IPS-NIHi7 (cell line): ENCODE results near the gene ANKRA2.

Experiments used
- DNase-seq: peaks from one replicate; pipeline ENCODE4 v3.0.0; 2012; ENCODE audit warnings: mixed read lengths; ENCODE audit errors: extremely low spot score

Gene ANKRA2, protein sequence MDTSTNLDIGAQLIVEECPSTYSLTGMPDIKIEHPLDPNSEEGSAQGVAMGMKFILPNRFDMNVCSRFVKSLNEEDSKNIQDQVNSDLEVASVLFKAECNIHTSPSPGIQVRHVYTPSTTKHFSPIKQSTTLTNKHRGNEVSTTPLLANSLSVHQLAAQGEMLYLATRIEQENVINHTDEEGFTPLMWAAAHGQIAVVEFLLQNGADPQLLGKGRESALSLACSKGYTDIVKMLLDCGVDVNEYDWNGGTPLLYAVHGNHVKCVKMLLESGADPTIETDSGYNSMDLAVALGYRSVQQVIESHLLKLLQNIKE

DNA sequence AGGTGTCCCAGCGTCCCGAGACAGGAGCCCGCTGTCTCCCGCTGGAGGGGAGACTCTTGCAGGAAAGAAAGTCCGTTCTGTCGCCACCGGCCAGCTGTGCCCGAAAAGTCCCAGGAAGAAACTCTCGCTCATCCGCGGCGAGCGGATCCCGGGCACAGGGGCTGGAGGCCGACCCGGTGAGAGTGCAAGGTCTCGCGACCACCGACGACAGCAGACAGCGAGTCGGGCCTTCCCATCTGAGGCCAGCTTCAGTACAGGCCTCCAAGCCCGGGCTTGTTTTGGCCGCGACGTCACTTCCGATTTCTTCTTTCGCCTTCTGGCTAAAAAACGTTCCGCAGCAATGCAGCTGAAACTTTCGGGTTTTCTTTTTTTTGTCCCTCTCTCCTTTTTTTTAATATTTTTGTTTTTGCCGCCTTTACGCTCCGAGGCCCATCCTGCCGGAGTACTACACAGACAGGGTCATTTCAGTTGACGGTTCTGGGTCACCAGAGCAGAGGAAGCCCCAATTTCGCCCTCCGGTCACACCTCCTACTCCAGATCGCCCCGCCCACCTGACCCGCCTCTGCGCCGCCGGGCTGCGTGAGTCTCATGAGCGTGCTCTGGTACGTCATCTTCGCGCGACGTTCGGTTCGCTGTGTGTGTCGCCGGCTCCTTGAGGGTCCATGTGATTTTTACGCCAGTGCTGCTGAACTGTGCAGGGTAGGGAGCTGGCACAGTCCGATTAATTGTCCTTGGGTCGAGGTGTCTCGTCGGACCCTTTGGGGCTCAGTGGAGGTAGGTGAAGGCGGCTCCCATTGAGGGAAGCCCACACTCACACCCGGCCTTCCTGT is at the start of gene ANKRA2, which contains the start of gene UTP15:
ANKRA2 (minus strand) TSS at position 501 of the 830 bp plus-strand sequence. CDS start 2,758 bp downstream, outside the sequence.
UTP15 (plus strand) TSS at position 605 of the 830 bp plus-strand sequence. CDS start 1,602 bp downstream, outside the sequence.
- peak; percentile 95 for DNase-seq

DNA sequence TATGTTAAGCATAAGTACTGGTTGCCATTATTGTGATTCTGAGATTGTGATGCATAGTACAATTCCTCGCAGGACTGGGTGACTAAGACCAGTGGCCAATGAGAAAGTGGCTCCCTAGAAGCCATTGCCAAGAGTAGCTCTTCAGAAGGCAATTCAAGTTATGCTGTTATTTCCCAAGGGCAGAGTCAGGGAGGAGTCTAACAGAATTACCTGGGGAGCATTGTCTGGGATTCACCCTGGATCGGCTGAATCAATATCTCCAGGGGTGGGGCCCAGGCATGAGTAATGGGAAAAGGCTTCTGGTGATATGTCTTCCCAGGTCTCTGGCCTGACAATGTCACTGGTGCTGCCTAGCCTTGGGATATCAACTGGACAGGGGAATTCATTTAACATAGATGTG is 49.6 kb upstream of the ANKRA2 start:
- DNase-seq = no peak

DNA sequence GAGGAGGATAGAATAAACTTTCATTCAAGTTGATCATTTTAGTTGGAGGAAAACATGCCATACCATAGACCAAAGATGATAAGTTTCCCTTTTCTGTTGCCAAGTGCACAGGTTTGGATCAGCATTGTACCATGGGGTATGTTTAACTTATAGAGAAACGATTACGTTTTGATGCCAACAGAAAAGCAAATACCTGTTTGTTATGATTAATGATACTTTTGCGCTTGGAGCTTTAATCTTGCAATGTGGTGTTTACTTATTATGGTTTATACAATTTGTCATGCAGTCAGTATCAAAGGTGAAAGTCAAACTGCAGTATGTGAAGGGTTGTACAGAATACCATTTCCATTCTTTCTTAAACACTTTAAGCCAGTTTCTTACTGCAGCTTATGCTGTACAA is 47.4 kb upstream of the ANKRA2 start:
- DNase-seq = no peak

DNA sequence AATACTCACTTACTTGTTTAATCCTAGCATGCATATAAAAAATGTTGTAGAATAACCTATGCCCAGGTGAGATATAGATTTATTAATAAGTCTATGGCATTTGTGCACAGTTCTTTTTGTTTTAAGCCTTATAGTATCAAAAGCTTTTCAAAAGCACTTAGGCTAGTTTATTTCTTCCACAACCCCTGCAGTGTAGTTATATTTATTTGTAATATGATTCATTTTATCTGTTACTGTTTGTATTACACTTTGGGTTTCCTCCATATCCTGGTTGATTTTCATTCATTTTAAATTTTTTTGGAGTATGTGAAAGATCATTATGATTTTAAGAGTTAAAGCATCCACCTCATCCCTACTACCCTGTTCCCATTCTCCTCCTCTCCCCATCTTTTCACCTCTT is 41.8 kb upstream of the ANKRA2 start:
- DNase-seq = no peak

DNA sequence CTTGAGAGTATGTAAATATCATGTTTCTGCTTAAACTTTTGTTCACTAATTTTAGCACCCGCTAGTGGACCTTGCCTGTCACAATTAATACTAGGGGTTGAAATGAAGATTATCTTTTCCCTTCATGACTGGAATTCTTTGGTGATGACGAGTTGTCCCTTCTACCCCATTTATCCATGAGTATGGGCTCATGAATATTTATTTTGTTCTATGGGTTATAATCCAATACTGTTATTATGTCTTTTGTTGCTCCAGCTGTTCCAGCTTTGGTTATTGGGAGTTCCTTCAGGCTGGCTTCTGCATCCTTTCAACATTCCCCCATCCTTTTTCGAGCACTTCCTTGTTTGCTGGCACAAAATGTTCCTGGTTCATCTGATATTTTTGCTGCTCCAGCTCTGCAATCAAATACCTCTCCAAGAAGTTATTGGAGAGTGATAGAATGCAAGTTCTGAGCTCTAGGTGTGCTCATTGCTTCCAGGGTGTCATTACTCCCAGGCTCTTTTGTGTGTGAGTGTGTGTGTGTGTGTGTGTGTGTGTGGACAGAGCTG is 40.8 kb upstream of the ANKRA2 start:
- DNase-seq = no peak

- no peak for DNase-seq
Observed at GRCh38 chr5:73605223-73606087, 40.0 kb upstream of the ANKRA2 start.

- no peak for DNase-seq
Observed at GRCh38 chr5:73603998-73604397, 38.6 kb upstream of the ANKRA2 start.

- DNase-seq = no peak
Observed at GRCh38 chr5:73599380-73599779, 33.9 kb upstream of the ANKRA2 start.

DNA sequence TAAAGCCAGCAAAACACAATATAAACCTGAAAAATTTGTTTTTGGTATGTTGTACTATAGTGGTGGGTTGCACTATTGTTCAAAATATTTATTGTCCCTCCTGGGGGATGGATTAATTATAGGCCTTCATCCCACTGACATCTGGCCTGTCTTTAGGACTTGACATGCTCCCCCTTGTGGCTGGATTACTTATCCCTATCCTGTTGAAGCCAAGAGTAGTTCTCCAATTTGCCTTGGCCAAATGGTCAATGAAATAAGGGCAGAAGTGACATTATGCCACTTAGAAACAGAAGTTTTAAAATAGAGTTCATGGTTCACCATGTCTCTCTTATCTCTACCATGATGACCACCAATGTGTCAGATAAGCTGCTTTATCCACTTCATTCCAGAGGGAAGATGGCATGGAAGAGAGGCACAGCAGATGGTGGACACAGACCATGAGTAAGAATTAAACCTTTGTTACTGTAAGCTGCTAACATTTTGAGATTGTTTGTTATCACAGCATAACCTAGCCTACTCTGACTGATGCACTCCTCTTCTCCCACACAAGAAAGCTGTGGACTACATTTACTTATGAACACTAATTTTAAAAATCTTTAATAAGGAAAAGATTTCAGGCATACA is 31.4 kb upstream of the ANKRA2 start:
- peak; percentile 37 for DNase-seq

DNA sequence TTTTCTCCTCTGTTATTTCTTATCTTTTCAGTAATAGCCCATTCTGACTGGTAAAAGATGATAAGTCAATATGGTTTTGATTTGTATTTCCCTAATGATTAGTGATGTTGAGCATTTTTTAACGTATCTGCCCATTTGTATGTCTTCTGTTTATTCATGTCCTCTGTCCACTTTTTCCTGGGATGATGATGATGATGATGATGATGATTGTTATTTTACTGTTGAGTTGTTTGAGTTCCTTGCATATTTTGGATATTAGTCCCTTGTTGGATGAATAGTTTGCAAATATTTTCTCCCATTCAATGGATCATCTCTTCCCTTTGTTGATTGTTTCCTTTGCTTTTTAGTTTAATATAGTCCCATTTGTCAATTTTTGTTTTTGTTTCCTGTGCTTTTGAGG is 27.1 kb upstream of the ANKRA2 start:
- DNase-seq = no peak

DNA sequence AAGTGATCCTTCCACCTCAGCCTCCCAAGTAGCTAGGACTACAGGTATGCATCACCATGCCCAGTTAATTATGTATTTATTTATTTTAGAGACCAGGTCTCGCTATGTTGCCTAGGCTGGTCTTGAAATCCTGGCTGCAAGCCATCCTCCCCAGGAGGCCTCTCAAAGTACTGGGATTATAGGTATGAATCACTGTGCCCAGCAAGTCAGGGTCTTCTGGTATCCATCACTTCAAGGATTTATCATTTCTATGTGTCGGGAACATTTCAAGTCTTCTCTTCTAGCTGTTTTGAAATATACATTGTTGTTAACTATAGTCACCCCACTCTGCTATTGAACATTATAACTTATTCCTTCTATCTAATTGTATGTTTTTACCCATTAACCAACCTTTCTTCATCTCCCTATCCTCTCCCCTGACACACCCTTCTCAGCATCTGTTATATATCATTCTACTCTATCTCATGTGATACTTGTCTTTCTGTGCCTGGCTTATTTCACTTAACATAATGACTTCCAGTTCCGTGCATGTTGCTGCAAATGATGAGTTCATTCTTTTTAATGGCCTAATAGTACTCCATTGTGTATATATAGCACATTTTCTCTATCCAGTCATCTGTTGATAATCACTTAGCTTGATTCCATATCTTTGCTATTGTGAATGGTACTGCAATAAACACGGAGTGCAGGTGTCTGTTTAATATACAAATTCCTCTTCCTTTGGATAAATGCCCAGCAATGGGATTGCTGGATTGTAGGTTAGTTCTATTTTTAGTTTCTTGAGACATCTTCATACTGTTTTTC is 26.5 kb upstream of the ANKRA2 start:
- DNase-seq = no peak

DNA sequence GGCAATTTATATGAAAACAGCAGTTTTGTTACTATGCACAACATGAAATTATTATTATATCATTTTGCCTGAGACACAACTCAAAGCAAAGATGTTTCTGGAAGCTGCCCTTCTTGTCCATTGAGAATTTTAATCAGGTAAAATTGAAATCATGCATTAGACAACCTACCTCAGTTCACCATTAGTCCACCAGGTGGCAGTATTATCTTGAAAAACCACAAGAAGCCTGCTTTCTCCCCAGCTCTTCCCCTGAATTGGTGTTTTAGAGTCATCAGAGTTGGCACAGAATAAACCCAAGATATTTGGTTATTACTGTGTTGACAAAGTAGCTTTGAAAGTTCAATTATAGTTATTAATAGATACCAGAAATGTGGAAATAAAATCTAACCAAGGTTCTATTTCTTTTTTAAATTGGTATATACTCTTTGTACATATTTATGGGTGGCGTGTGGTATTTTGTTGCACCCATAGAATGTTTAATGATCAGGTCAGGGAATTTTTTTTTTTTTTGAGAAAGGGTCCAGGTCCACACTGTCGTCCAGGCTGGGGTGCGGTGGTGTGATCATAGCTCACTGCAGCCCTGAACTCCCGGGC is 25.8 kb upstream of the ANKRA2 start:
- DNase-seq = peak; percentile 71

DNA sequence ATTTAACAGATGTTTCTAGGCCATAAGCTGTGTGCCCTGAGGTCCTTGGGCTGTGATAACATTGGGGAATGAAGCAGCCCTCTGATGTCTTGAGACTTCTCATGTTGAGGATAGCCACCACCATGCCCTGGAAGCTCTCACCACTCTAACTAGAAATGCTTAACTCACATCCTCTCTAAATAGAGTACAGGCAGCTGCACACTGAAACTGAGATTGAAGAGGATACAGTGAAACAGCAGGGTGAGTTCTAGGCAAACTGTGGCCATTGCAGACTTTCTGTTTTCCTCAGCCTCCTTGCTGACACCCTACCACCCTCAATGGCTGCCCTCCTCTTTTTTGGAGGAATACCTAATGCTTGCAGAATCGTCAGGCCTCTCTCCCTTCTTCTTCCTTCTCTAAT is 22.5 kb upstream of the ANKRA2 start:
- no peak for DNase-seq

DNA sequence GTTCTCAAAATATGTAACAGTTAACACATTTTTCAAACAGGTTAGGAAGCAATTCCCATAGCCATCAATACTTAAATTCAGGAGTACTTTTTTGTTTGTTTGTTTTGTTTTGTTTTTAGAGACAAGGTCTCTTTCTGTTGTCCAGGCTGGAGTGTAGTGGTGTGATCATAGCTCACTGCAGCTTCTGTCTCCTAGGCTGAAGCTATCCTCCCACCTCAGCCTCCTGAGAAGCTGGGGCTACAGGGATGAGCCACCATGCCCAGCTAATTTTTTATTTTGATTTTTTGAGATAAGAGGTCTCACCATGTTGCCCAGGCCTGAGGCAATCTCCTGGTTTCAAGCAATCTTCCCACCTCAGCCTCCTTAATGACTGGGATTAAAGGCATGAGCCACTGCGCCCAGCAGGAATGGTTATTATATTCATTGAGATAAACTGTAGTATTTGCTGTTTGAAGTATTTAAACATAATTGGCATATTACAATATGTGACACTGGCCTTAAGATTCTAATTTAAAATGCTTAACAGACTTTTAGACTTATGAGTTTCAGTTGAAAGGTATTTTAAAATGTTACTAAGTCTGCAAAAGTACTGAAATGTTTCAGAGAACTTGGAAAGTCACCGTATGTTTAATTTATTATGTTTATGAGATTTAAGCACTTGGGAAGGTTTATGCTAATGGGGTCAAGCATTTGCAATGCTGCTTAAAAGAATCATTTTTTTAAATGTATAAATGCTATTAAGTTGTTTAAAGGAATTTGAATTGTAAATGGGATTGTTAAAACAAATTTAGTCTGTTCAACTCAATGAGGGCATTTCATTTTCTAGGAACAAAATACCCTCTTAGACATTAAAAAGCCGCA is 17.1 kb upstream of the ANKRA2 start:
- no peak for DNase-seq

- DNase-seq = no peak
Observed at GRCh38 chr5:73565969-73566547, 619 bp upstream of the ANKRA2 start.

- no peak for DNase-seq
Observed at GRCh38 chr5:73564675-73565074, 764 bp downstream of the ANKRA2 start.

DNA sequence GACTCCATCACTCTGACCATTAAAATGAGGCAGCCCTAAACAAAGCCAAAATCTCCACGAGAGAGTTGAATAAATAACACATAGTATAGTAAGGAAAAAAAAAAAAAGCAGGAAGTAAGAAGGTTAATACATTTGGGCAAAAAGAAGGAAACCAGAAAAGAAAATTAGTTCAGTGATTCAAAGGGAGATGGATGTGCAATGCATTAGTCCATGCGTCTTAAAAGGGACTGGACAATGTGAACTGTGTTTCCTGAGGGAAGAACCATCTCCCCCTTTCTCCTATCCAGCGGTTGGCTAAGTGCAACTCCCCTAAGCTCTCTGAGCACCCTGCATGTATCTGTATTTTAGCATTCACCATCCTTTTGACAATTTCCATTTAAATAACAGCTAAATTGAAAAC is 1.4 kb downstream of the ANKRA2 start:
- no peak for DNase-seq

DNA sequence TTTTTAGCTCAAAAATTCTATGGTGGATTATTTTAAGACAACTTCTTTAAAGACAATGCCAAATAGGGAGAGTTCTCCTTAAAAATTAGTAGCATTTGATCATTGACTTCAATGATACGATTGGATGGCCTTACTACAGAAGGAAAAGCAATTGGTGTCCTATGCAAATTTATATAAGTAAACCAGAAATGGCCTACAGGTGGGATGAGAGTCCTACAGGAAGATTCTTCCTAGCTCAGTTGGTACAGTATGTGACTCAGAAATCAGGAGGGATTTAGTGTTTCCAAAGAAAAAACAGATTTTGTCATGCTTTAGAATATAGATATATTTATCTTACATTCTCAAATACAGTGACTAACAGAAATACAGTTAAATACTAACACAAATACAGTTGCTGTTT is 6.5 kb downstream of the ANKRA2 start:
- no peak for DNase-seq

- DNase-seq = no peak
Observed at GRCh38 chr5:73552642-73553041, 12.8 kb downstream of the ANKRA2 start.
